ENCODE data around the gene FNDC3A.
"Not testable (repeated sequence)": the region's sequence is repeated elsewhere in the genome, so short reads cannot be mapped to it uniquely, and the experiment has no call there.

FNDC3A gene

DNA sequence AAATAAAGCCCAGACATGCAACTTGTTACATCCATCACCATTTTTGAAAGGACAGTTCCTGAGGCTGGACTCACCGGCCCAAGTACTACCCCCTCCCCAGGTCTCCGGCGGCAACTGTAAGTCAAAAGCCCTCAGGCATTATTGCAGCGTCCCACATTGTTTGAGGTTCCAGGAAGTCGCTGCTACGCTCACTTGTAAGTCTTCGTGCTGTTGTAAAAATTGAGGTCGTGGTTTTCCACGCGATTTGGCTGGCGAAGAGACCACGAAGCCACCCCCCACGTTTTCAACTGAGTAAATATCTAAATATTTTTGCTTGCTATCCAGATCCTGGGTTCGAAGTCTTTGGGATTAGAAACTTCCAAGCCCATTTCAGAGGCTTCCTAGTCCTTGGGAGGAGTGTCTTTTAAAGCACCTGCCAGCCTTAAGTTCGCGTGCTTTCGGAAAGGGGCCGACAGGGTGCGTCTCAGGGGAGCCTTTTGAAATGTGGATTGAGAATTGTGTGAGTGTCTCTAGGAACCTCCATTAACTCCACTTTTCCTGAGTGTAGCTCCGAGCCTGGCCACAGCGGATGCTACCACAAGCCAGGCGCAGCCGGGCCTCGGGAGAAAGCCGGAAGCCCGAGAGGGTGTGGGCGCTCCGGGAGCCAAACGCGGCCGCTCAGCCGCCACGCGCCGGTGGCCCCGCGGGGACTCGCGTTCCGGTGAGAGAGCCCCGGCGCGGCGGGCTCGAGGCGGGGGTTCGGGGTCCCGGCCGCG is 434 bp upstream of the FNDC3A start:
- DNase-seq (ENCODE audit: low spot score) = peak; percentile 66

DNA sequence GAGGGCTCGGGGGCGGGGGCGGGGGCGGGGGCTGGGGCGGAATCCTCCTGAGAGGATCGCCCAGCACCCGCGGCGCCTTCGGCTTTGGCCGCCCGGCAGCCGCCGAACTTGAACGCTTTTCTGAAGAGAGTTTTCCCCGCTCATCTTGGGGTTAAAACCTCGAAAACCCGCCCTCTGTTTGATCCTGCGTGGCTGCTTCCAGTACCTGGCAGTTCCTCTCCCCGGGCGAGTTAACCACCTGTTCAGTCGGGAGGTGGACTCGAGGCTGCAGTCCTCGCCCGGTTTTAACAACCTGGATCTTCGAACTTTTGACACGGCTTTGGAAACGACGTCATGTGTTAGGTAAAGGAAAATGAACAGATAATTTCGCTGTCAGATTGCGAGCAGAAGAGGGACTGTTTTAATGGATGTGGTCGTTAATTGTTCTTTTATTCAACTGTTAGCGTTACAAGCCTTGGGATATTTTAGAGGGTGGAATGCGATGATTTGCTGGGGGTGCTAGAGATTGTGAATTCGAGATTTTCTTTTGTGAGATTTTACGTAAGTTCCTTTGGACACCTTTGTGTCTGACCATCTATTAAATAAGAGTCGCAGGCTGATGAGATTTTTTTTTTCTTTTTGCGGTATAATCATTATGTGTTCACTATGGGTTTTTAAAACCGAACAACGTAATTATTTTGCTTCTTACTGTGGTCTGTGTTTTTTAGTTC is 1.0 kb downstream of the FNDC3A start:
- DNase-seq (ENCODE audit: low spot score) = no peak

DNA sequence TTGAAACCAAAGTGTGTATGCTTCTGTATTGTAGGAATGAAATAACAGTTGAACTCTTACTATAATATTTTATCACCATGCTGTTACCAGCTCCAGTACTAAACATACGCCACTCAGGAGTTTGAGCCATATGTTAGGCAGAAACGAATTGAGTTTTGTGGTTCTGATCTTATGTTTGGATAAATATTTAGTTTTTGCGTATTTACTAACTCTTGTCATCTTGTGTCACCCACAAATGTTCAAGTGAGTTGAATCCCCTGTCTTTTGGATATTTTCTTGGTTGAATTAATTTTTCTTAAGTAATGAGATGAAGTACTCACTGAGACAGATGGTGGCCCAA is 1.5 kb downstream of the FNDC3A start:
- DNase-seq (ENCODE audit: low spot score) = no peak

DNA sequence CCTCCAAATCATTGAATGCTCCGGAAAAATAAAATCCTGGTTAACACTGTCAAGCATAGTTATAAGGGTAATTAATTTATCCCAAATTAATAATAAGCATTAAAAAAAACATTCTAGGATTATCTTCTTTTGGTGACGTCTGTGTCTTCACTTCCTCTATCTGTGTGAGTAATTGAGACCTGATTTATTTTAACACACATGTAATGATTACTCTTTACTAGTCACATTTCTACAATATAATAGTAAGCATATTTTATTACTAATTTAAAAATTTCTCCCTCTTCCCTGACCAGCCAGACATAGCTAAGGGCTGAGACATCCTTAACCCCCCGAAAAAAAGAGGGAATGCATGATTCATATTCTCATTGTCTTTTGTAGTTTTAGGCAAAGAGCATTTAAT is 2.3 kb downstream of the FNDC3A start:
- DNase-seq (ENCODE audit: low spot score) = no peak

DNA sequence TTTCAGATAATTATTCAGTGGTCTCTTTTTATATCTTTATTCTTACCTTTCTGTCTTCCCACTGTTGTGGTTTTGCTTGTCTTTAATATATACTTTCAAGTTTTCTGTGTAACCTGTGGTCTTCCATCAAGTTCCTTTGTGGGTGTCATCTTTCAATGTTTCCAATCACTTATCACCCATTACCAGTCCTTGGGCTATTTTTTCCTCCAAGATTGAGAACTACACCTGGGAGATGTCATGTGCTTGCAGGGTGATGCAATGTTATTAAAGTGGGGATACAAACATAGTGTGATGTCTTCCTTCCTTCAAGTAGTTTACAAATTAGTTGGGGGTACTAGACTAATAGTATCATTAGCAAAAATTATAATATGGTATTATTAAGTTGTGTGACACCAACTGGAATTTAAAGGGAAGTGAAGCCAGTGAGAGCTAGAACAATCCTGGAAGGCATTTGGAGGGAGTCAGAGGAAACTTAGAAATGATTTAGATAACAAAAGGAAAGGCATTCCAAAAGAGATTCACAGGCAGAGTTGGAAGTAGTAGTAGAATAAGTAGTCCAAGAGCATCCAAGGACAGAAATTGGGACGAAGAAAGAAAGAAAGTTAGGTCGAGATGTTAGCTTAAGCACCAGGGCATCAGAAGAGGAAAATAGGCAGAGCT is 3.4 kb downstream of the FNDC3A start:
- no peak for DNase-seq (ENCODE audit: low spot score)

DNA sequence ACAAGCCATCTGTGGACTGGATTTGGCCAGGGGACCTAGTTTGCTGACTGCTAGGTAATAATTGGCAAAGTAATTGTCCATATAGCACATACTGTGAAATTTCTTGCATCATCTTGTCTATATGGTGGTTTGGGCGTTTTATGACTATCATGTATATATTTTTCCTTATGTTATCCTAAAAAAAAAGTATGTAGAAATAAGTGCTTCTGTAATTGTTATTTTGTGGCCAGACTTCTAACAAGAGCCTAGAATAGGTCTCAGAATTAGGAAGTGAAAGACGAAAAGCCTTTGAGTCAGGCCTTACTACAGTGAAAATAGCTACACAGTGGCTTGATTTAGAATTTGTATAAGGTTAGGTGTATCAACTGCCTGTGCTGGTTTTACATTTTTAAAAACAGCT is 4.2 kb downstream of the FNDC3A start:
- DNase-seq (ENCODE audit: low spot score) = no peak

DNA sequence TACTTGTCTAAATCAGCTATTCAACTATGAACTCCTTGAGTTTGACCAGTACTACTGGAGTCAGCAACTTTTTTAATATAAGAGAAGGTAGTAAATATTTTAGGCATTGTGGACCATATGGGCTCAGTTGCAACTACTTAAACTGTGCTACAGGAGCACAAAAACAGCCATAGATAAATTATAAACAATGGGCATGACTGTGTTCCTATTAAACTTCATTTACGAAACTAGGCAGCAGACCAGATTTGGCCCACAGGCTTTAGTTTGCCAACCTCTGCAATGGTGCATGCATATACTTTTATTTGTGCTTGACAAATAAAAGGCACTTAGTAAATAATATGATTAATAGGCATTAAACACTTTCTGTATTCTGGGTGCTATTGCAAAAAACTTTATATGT is 7.6 kb downstream of the FNDC3A start:
- no peak for DNase-seq (ENCODE audit: low spot score)

DNA sequence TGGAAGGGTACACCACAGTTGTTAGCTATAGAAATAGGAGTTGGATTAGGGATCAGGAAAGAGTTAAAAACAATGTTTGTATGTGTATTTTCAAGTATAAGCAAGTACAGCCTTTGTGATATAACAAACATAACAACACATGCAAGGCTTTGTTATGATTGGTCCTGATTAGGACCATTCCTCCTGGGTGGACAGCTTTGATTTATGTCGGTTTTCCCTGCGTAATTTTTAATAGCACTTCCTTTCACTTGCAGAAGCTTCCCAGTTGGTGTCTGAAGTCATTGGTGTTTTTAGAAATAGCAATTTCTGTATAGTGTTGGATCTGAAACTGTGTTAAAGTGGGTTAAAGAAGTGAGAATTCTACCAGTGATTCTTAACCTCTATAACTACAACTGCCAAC is 10.0 kb downstream of the FNDC3A start:
- no peak for DNase-seq (ENCODE audit: low spot score)

DNA sequence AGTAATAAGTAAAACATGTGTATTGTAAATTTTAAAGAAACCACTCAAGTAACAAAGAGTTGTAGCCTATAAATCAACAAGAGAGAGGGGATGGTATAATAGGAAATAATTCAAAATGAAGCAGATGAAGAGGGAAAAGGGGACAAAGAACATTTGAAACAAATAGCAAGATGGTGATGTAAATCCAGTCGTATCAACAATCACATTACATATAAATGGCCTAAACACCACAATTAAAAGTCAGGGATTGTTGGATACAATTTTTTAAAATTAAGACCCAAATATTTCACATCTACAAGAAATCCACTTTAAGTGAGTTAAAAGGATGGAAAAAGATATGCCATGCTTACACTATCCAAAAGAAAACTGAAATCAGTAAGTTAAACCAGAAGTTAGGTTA is 15.2 kb downstream of the FNDC3A start:
- DNase-seq (ENCODE audit: low spot score) = no peak

DNA sequence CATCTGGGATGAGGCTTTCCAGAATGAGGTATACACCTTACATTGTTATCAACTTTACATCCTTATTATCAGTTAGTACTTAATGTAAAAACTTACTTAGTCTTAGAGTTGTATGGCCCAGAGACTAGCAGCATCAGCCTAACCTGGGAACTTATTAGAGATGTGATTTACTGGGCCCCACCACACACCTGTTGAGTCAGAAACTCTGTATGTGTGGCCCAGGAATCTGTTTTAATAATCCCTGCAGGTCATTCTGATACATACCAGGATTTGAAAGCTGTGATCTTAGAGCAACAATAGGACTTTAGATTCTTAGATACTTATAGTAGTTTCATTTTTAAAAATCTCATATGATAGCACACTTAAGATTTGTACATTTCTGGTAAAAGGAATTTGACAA is 17.4 kb downstream of the FNDC3A start:
- no peak for DNase-seq (ENCODE audit: low spot score)

DNA sequence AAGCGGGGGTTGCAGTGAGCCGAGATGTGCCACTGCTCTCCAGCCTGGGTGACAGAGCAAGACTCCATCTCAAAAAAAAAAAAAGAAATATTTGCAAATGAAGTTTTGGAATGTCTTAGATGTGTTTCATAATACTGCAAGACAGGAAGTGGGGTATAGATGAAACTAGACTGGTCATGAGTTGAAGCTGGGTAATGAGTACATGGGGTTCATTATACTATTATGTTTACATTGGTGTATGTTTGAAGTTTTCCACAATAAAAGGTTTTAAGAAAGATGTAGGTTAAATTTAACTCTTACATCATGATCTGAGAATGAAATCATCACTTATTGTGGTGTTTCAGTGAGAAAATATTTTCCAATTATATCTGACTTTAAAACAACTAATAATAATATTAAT is 19.0 kb downstream of the FNDC3A start:
- DNase-seq (ENCODE audit: low spot score) = no peak

DNA sequence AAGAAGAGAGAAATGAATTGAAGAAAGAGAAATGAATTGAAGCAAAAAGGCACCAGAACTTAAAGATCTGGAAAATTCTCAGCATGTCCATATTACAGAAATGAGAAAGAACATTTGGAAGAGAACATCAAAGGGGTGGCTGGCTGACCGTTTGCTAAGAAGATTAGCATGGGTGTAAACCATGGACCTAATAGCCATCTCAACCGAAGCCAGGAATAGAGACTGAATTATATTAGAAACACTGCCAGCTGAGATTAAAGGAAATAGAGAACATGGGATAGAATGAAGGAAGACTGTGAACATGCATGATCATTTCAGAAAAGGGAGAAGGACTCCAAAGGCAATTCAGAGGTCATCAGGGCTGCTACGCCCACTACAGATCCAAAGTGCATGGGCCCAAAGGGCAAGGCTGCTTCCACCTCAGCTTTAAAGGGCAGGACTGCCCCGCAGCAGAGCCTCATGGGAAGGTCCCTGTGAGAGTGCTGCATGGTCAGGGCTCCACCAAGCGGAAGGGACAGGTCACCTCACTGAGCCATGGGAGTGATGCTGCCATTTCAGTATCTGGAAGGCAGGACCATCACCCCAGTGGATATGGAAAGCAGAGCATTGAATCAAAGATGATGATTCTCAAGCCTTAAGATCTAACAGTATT is 23.1 kb downstream of the FNDC3A start:
- DNase-seq (ENCODE audit: low spot score) = no peak

DNA sequence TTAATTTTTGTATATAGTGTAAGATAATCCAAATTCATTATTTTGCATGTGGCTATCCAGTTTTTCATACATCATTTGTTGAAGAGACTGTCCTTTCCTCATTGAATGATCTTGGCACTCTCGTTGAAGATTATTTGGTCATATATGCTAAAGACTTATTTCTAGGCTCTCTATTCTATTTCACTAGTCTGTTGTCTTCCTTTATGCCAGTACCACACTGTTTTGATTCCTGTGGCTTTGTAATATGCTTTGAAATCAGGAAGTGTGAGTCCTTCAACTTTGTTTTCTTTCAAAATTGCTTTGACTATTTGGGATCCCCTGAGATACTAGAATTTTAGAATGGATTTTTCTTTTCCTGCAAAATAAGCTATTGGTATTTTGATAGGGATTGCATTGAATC is 24.5 kb downstream of the FNDC3A start:
- DNase-seq (ENCODE audit: low spot score) = no peak

DNA sequence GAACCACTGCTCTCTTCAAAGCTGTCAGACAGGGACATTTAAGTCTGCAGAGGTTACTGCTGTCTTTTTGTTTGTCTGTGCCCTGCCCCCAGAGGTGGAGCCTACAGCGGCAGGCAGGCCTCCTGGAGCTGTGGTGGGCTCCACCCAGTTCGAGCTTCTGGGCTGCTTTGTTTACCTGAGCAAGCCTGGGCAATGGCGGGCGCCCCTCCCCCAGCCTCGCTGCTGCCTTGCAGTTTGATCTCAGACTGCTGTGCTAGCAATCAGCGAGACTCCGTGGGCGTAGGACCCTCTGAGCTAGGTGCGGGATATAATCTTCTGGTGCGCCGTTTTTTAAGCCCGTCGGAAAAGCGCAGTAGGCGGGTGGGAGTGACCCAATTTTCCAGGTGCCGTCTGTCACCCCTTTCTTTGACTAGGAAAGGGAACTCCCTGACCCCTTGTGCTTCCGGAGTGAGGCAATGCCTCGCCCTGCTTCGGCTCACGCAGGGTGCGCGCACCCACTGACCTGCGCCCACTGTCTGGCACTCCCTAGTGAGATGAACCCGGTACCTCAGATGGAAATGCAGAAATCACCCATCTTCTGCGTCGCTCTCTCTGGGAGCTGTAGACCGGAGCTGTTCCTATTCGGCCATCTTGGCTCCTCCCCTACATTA is 43.4 kb downstream of the FNDC3A start:
- not testable (repeated sequence) for DNase-seq (ENCODE audit: low spot score)

DNA sequence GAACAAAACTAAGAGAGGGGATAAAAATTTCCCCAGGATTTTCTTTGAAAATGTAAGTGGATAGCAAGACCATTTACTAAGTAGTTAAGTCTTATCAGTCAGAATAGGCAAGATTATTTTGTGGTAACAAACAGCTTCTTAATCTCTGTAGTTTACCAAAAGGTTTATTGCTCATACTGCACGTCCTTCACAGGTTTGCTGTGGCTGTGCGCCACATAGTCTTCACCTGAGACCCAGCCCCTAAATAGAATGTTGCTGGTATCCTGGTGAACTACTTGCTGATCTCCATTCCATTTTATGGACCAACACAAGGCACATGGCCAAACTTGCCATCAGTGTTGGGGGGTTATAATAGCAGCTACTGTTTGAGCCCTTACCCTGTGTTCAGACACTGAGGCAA is 44.6 kb downstream of the FNDC3A start:
- DNase-seq (ENCODE audit: low spot score) = no peak

DNA sequence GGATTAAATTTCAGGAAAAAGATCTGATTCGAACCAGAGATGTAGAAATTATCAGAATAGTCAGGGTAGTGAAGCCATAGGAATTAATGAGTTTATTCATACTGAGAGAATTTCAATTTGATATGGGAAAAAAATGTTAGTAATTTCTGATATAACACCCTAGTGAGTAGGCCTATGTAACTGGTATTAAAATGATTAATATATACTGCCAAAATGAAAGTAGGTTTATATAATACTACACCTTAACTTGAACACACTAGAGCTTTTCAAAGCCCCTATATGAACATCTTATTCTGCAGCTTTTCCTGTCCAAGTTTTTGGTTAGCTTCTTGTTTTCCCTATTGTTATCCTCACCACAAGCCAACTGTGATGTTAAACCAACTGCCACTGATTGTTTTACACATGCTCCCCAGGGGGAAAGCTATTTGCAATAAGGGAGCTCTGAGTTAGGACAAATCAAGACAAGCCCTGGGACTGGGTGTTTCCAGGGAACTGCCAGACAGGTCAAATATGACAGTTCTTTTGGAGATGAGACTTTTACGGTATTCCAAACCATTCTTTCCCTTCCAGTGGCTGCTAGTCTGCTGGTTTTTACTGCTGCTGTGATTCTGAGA is 45.3 kb downstream of the FNDC3A start:
- DNase-seq (ENCODE audit: low spot score) = no peak

DNA sequence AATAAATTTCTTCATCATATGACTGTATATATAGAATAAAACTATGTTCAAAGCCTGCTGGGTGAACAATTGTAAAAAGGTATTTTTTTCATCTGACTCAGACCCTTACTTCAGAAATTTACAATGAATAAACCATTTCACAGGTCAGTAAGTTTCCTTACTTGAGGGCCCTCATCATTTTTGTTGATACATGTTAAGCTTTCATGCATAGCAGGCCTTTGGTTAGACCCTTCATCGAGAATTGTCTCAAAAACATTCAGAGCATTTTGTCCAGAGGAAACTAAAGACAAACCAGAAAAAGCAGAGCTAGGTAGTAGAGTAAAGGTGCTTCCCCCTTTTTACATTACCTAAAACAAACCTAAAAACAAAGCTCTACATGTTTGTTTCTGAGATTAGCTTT is 46.2 kb downstream of the FNDC3A start:
- DNase-seq (ENCODE audit: low spot score) = no peak

DNA sequence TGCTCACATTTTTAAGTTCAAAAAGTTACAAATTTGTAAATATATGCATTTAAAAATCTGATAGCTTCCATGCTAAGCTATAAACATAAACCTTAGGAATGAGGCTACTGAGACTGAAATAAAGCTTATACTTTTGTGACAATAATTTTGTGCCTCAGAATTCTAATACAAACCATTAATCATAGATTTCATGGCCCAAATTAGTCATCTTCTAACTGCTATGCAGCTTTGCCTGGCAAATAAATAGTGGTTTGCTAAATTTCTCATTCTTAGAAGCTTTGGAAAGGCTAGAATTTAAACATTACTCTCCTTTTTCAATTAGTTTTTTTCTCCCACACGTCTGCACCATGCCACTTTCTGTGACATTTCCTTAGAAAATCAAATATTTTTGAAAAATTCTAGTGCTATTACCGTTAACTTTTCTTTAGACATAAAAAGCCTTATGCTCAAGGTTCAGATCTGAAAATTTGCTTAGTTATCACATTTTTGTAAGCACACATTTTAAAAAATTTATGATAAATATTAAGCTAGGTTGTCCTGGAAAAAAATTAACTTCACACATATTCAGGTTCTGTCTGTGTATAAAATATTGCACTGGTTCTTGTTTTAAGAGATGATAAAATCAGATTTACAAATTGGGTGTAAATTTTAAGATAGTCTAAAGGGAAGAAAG is 46.9 kb downstream of the FNDC3A start:
- no peak for DNase-seq (ENCODE audit: low spot score)

DNA sequence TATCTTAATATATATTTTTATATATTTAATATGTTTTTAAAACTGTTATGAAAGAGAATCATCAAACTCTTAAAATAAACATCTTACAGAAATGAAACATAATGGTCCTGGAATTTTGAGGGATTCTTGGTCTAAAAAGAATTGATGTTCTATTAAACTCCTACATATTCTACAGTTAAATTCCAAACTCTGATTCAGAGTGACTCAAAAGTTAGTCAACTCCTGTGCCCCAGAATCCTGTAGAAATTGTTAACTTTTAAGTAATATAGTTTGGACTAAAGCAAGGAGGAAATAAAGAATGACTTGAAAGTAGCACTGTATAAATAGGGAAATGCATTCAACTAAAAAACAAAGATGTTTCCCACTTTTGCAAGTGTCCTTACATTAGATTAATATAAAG is 47.7 kb downstream of the FNDC3A start:
- DNase-seq (ENCODE audit: low spot score) = no peak

DNA sequence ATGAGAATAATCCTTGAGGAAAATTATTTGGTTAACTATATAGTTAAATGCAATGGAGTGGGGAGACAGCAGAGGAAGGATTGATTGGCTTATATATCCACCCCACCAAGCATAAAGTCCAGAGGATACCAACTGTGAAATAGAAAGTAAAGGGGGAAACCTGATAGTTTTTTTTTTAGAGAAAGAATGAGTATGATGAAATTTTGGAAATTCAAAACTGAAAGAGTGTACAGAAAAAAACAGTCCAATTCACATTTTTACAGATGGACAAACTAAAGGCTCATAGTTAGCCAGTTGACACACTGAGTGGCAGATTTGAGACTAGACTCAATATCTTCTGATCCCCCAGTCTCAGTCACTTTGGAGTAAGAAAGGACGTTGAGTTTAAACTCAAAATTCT is 51.1 kb downstream of the FNDC3A start:
- no peak for DNase-seq (ENCODE audit: low spot score)

DNA sequence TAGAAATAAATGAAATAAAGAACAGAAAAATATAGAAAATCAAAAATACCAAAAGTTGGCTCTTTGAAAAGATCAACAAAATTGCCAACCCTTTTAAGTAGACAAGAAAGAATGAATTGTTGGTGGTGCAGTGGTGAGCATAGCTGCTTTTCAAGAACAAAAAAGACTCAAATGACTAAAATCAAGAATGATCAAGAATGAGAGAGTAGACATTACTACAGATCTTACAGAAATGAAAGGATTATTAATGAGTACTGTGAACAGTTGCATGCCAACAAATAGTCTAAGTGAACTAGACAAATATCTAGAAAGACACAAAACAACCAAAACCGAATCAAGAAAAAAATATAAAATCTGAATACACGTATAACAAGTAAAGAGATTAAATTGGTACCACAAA is 53.9 kb downstream of the FNDC3A start:
- DNase-seq (ENCODE audit: low spot score) = no peak
